Body of pancreas (tissue), 4 donors: ENCODE results near the gene DHRS7B. TPM values are rescaled to one million over a fixed set of nuclear protein-coding genes. Genes with fewer than 3 reads are reported as not detected.
"Not testable (repeated sequence)": the region's sequence is repeated elsewhere in the genome, so short reads cannot be mapped to it uniquely, and the experiment has no call there.

Source experiments
- ATAC-seq: fragments of 150-250 bp; one replicate; pipeline ENCODE4 v1.9.1; 2016
- DNase-seq, 4 donors: peaks; one replicate each; pipeline ENCODE4 v3.0.0-alpha.2; 2019
- H3K27ac ChIP-seq, 4 donors: fragments of 200-600 bp; sonication (generic); 1 replicate in 3 of 4; 2 replicates in 1 of 4; pipeline versions ENCODE4 v1.5.1 to v1.6.1; 2016 to 2019; ENCODE audit warnings: mild to moderate bottlenecking in 1 of 4, mixed read lengths in 1 of 4, moderate library complexity in 1 of 4
- H3K27me3 ChIP-seq, 2 donors: fragments of 200-600 bp; sonication (generic); one replicate each; pipeline ENCODE4 v1.6.0; 2016; ENCODE audit warnings: mild to moderate bottlenecking in 1 of 2
- H3K36me3 ChIP-seq, 2 donors: fragments of 200-600 bp; sonication (generic); replicated peaks in 1 of 2; 2 replicates each; pipeline ENCODE4 v1.5.1; 2016; ENCODE audit warnings: low read depth in 2 of 2; ENCODE audit not compliant: insufficient read depth in 1 of 2
- H3K4me1 ChIP-seq: fragments of 200-600 bp; sonication (generic); one replicate; pipeline ENCODE4 v1.6.0; 2016
- H3K4me3 ChIP-seq, 2 donors: fragments of 200-600 bp; sonication (generic); 1 replicate in 1 of 2; 2 replicates in 1 of 2; pipeline ENCODE4 v1.5.1; 2016 to 2019
- H3K9me3 ChIP-seq, 3 donors: fragments of 200-600 bp; sonication (generic); 1 replicate in 2 of 3; 2 replicates in 1 of 3; pipeline ENCODE4 v1.5.1; 2016
- POLR2A ChIP-seq, 3 donors: fragments of 450-650 bp; IDR thresholded peaks; one replicate each; pipeline ENCODE4 v1.6.1; 2016; ENCODE audit warnings: antibody characterized with exemption in 3 of 3, mild to moderate bottlenecking in 2 of 3
- WGBS, 2 donors: methylation state at CpG; one replicate each; pipeline ENCODE4 v1.1.5; 2017; 5-methylcytosine and 5-hydroxymethylcytosine counted together
- intact Hi-C: fragments of 100-400 bp; cut with DNase I; formaldehyde crosslinking; loops from one replicate; pipeline ENCODE4 v1.15.1; 2023
- total RNA-seq, 2 donors: library from RNA; depleted of rRNA; stranded (reverse); fragments of >200 nt; gene quantifications; one replicate each; pipeline ENCODE4 v1.1.0, GENCODE V29; 2016
- TF ChIP-seq, protein P1 (sequence below), 7 experiments: fragments of 450-650 bp in 4 of 7; fragments of 200-600 bp in 3 of 7; sonication (generic) in 3 of 7; IDR thresholded peaks; one replicate each; pipeline ENCODE4 v1.5.1; 2016 to 2019; ENCODE audit warnings: antibody characterized with exemption in 7 of 7

The DHRS7B gene
- total RNA-seq, 2 donors from 2014 or later: 14.0 to 14.5 TPM

DNA sequence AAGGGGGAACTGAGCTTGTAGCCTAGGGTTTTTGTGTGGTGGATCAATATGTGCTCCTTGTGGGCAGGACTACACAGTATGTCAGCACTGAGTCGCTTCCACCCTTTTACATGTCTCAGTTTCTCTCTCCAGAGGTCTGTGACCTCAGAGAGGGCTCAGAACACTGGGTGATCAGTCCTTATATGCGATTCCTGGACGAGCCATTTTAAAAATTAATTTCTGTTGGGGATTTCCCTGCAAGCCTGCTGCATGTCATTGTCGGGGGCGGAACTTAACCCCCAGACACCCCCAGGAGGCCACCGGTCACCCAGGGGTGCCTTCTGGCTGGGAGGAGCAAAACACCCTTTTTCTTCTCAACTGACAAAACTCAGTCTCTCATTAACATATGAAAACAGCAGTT, 14.1 kb downstream of the DHRS7B start:
- DNase-seq (no peak), ATAC-seq (no peak)
- intact Hi-C loops: no loop called here
- WGBS, 2 donors: 72 to 77% methylated on average over 6 of the region's 6 CpGs
- Histone ChIP-seq H3K4me1 (peaks cover 7% of the 10 kb centered on the region), H3K27me3 (no peaks in the 10 kb centered on the region), H3K27ac (no peak overlapping the region), H3K36me3 (no peaks in the 10 kb centered on the region), H3K4me3 (no peak overlapping the region), H3K9me3 (no peaks in the 10 kb centered on the region)
- TF ChIP-seq POLR2A (IDR thresholded peaks at IDR 0.05): no peak
- TF ChIP-seq, protein P1, sequence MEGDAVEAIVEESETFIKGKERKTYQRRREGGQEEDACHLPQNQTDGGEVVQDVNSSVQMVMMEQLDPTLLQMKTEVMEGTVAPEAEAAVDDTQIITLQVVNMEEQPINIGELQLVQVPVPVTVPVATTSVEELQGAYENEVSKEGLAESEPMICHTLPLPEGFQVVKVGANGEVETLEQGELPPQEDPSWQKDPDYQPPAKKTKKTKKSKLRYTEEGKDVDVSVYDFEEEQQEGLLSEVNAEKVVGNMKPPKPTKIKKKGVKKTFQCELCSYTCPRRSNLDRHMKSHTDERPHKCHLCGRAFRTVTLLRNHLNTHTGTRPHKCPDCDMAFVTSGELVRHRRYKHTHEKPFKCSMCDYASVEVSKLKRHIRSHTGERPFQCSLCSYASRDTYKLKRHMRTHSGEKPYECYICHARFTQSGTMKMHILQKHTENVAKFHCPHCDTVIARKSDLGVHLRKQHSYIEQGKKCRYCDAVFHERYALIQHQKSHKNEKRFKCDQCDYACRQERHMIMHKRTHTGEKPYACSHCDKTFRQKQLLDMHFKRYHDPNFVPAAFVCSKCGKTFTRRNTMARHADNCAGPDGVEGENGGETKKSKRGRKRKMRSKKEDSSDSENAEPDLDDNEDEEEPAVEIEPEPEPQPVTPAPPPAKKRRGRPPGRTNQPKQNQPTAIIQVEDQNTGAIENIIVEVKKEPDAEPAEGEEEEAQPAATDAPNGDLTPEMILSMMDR (IDR thresholded peaks at IDR 0.05): no peak

DNA sequence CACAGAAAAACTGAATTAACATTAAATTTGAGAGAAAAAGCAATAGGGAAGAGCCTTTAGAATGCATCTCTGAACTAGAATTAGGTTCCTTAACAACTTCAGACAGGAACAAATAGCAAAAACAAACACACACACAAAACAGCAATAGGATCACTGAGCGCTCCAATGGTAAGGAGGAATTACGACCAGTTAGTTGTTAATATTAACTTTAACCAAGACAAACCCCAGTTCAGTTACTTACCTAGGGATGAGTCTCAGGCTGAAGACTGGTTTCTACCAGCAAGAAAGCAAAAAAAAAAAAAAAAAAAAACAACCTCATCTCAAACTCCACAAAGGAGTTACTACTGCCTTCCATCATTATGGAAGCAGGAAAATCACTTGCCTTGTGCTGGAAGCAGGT, 14.6 kb downstream of the DHRS7B start:
- intact Hi-C loops: no loop called here
- 75 to 84% methylated on average over 2 of the region's 2 CpGs for WGBS, 2 donors
- H3K36me3 ChIP-seq: no peaks in the 10 kb centered on the region
- H3K27ac ChIP-seq: no peak overlapping the region
- H3K9me3 ChIP-seq: no peaks in the 10 kb centered on the region
- TF ChIP-seq, protein P1 (IDR thresholded peaks at IDR 0.05): no peak
- no peak for TF ChIP-seq POLR2A (IDR thresholded peaks at IDR 0.05)
- no peaks in the 10 kb centered on the region for H3K27me3 ChIP-seq
- peaks cover 7% of the 10 kb centered on the region for H3K4me1 ChIP-seq
- DNase-seq (no peak), ATAC-seq (no peak)
- no peak overlapping the region for H3K4me3 ChIP-seq

GRCh38 chr17:21142065-21142464, 15.3 kb downstream of the DHRS7B start:
- H3K36me3 ChIP-seq, H3K27me3 ChIP-seq, H3K4me3 ChIP-seq, H3K27ac ChIP-seq, H3K4me1 ChIP-seq, intact Hi-C loops, ATAC-seq, DNase-seq, H3K9me3 ChIP-seq: not testable (repeated sequence)
- 86 to 93% methylated on average over 12 of the region's 12 CpGs for WGBS, 2 donors

DNA sequence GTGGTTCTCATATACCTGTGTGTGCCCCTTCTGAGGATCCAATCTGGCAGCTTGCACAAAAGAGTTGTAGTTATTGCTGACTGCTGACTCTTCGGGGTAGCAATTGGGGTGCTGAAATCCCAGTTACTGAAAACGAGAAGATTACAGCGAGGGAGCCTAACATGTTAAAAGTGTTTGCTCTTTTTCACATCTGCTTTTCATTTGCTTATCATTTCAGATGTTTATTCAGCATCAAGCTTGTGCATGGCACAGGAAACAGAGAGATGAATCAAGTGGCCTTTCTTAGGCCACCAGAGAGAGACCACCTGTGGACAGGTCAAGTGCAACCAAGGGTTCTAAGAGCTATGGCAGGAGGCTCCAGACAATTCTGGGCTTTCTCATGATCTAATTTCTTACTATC, 16.9 kb downstream of the DHRS7B start:
- H3K4me3 ChIP-seq: no peak overlapping the region
- WGBS, 2 donors: 77 to 86% methylated on average over 3 of the region's 3 CpGs
- no peaks in the 10 kb centered on the region for H3K27me3 ChIP-seq
- H3K27ac ChIP-seq: no peak overlapping the region
- no peak for ATAC-seq
- H3K4me1 ChIP-seq: peaks cover 7% of the 10 kb centered on the region
- intact Hi-C loops: no loop called here
- TF ChIP-seq POLR2A (IDR thresholded peaks at IDR 0.05): no peak
- TF ChIP-seq, protein P1 (IDR thresholded peaks at IDR 0.05): no peak
- no peaks in the 10 kb centered on the region for H3K36me3 ChIP-seq
- DNase-seq: no peak
- H3K9me3 ChIP-seq: no peaks in the 10 kb centered on the region

GRCh38 chr17:21144299-21144698, 17.5 kb downstream of the DHRS7B start:
- DNase-seq, intact Hi-C loops, H3K4me1 ChIP-seq, H3K9me3 ChIP-seq, H3K27me3 ChIP-seq, ATAC-seq, H3K36me3 ChIP-seq, H3K27ac ChIP-seq, H3K4me3 ChIP-seq: not testable (repeated sequence)
- 81 to 93% methylated on average over 3 of the region's 3 CpGs for WGBS, 2 donors

GRCh38 chr17:21146362-21147015, 19.7 kb downstream of the DHRS7B start:
- Histone ChIP-seq H3K36me3 (no peaks in the 10 kb centered on the region), H3K27me3 (no peaks in the 10 kb centered on the region), H3K27ac (no peak overlapping the region), H3K4me1 (no peaks in the 10 kb centered on the region), H3K9me3 (no peaks in the 10 kb centered on the region), H3K4me3 (no peak overlapping the region)
- DNase-seq (peak in 1 of 4 donors; percentile 10), ATAC-seq (no peak)
- WGBS, 2 donors: 81 to 94% methylated on average over 3 of the region's 3 CpGs
- no peak for TF ChIP-seq POLR2A (IDR thresholded peaks at IDR 0.05)
- intact Hi-C loops: no loop called here
